BJ (cell line): ENCODE measurements around the gene KIAA1671. TPM values are rescaled to one million over a fixed set of nuclear protein-coding genes. Genes with fewer than 3 reads are reported as not detected.

ENCODE experiments used
- CTCF ChIA-PET: fragments of 350-600 bp; formaldehyde crosslinking; extraction: SDS; loops from one replicate; lab custom pipeline; 2021; ENCODE audit warnings: antibody characterized with exemption, inconsistent platforms; lab: Yijun Ruan, JAX
- POLR2A ChIA-PET: fragments of 300-600 bp; sonication (Branson Sonifier 250); formaldehyde crosslinking; extraction: SDS; loops from one replicate; lab custom pipeline; 2021; ENCODE audit warnings: antibody characterized with exemption; lab: Charles Lee
- DNase-seq: peaks from one replicate; pipeline ENCODE4 v3.0.0-alpha.2; 2011; ENCODE audit warnings: low read depth
- H3K27me3 ChIP-seq: 2 replicates; pipeline ENCODE4 v1.6.0; 2011; ENCODE audit warnings: low read length; ENCODE audit not compliant: control insufficient read depth, insufficient read depth
- H3K36me3 ChIP-seq: 2 replicates; pipeline ENCODE4 v1.5.1; 2011; ENCODE audit warnings: low read length; ENCODE audit not compliant: control insufficient read depth, insufficient read depth
- H3K4me3 ChIP-seq: 2 replicates; pipeline ENCODE4 v1.5.1; 2011; ENCODE audit warnings: low read depth, mild to moderate bottlenecking, control low read depth, low read length
- CTCF ChIP-seq: IDR thresholded peaks from 2 replicates; pipeline ENCODE4 v1.5.1; 2011; ENCODE audit warnings: low read depth, mild to moderate bottlenecking, control low read depth, inconsistent platforms, low read length, moderate library complexity; ENCODE audit not compliant: insufficient read depth
- polyA plus RNA-seq: library from polyadenylated mRNA; depleted of rRNA; stranded (reverse); fragments of >200 nt; gene quantifications from 2 replicates; pipeline ENCODE4 v1.2.3, GENCODE V29; 2011

Gene KIAA1671
- polyA plus RNA-seq, 1 experiment: 0.11 TPM

- Histone ChIP-seq H3K4me3 (no peak overlapping the region), H3K36me3 (no peaks in the 10 kb centered on the region), H3K27me3 (no peaks in the 10 kb centered on the region)
- no peak for DNase-seq
- POLR2A ChIA-PET: no interaction called here
- CTCF ChIA-PET: interaction anchor here (1.5 kb wide), 1 partner anchor 10 kb away, joined by 7 read pairs; no protein-coding TSS in a partner anchor
- no peak for TF ChIP-seq CTCF
Measured at GRCh38 chr22:25059438-25059837, 106.9 kb downstream of the KIAA1671 start.

GRCh38 chr22:25060522-25061071 lies 108.1 kb downstream of the KIAA1671 start:
- CTCF ChIA-PET: interaction anchor here (1.5 kb wide), 1 partner anchor 12 kb away, joined by 7 read pairs; no protein-coding TSS in a partner anchor
- Histone ChIP-seq H3K27me3 (no peaks in the 10 kb centered on the region), H3K4me3 (no peak overlapping the region), H3K36me3 (no peaks in the 10 kb centered on the region)
- no peak for TF ChIP-seq CTCF
- no peak for DNase-seq
- POLR2A ChIA-PET: no interaction called here

DNA sequence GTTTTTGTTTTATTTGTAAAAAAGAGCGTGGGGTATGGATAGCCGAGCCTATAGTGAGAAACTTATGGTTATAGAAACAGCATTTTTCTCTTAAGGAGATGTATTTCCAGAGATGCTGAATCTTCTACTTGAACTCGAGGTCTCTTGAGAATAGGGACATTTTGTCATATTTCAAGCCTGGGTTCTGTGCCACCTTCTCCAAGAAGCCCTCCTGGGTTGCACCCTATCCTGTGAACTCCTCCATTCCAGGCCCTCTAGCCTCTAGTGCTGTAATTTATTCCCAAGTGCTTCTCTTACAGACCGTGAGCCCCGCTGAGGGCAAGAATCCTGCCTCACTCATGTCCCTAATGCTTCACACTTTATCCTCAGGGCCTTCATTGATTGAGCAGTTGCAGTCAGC lies 108.6 kb downstream of the KIAA1671 start:
- no peak for TF ChIP-seq CTCF
- DNase-seq: no peak
- H3K27me3 ChIP-seq: no peaks in the 10 kb centered on the region
- ChIA-PET POLR2A (no interaction called here), CTCF (no interaction called here)
- no peak overlapping the region for H3K4me3 ChIP-seq
- no peaks in the 10 kb centered on the region for H3K36me3 ChIP-seq

DNA sequence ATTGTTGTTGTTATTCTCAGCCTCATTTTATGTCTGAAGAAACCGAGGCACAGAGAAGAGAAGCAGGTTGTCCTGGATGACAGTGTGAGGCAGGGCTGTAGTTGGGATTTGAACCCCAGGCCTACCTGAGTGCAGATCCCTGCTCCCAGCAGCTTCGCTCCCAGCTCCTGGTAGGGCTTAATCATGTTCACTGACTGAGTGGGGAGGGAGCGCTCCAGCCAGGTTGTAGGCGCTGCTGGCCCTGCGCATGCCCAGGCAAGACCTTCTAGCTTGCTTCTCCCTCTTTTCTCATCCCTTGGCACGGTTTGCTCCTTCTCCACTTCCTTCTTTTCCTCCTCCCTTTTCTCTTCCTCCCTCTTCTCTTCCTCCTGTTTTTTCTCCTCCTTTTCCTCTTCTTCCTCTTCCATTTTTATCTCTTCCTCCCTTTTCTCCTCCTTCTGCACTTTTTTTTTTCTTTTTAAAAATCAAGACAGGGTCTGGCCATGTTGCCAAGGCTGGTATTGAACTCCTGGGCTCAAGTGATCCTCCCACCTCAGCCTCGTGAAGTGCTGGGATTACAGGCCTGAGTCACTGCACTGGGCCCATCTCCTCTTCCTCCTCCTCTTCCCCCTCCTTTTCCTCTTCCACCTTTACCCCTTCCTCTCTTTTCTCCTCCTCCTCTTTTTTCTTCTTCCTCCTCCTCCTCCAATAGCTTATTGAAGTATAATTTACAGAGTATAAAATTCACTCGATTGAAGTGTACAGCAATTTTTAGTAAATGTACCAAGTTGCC lies 109.3 kb downstream of the KIAA1671 start:
- Histone ChIP-seq H3K27me3 (no peaks in the 10 kb centered on the region), H3K36me3 (no peaks in the 10 kb centered on the region), H3K4me3 (no peak overlapping the region)
- ChIA-PET POLR2A (no interaction called here), CTCF (no interaction called here)
- TF ChIP-seq CTCF: no peak
- DNase-seq: no peak

GRCh38 chr22:25062386-25063085 lies 110.0 kb downstream of the KIAA1671 start:
- TF ChIP-seq CTCF: no peak
- H3K4me3 ChIP-seq: no peak overlapping the region
- ChIA-PET CTCF (no interaction called here), POLR2A (no interaction called here)
- H3K36me3 ChIP-seq: no peaks in the 10 kb centered on the region
- H3K27me3 ChIP-seq: no peaks in the 10 kb centered on the region
- no peak for DNase-seq
